GM23338 (cell line): ENCODE data around the gene MAP2K2. TPM values are rescaled to one million over a fixed set of nuclear protein-coding genes. Genes with fewer than 3 reads are reported as not detected.

Source experiments
- ATAC-seq: fragments of 200-7000 bp; cut with Tn5 transposase; 3 replicates; pipeline ENCODE4 v1.9.1; 2020
- DNase-seq: peaks from one replicate; pipeline ENCODE4 v3.0.0-alpha.2; 2015; ENCODE audit warnings: low spot score
- H2AFZ ChIP-seq: fragments of 200-600 bp; sonication (generic); 2 replicates; pipeline ENCODE4 v1.8.0; 2016; ENCODE audit warnings: antibody characterized with exemption, mild to moderate bottlenecking, moderate library complexity
- H3F3A ChIP-seq: fragments of 200-600 bp; sonication (generic); replicated peaks from 2 replicates; pipeline ENCODE4 v1.8.0; 2017; ENCODE audit warnings: antibody characterized with exemption, mixed run types, low read depth
- H3K27ac ChIP-seq: fragments of 200-600 bp; sonication (generic); 2 replicates; pipeline ENCODE4 v1.6.1; 2016; ENCODE audit warnings: low read depth
- H3K27me3 ChIP-seq: fragments of 200-600 bp; sonication (generic); 2 replicates; pipeline ENCODE4 v1.8.0; 2016; ENCODE audit warnings: mild to moderate bottlenecking, mixed run types, moderate library complexity; ENCODE audit not compliant: insufficient read depth
- H3K36me3 ChIP-seq: fragments of 200-600 bp; sonication (generic); 2 replicates; pipeline ENCODE4 v1.8.0; 2016; ENCODE audit warnings: mild to moderate bottlenecking; ENCODE audit not compliant: insufficient read depth
- H3K4me1 ChIP-seq: fragments of 200-600 bp; sonication (generic); 2 replicates; pipeline ENCODE4 v1.8.0; 2016; ENCODE audit warnings: mild to moderate bottlenecking, moderate library complexity; ENCODE audit not compliant: insufficient read depth
- H3K4me2 ChIP-seq: fragments of 200-600 bp; sonication (generic); 2 replicates; pipeline ENCODE4 v1.7.1; 2017; ENCODE audit warnings: mixed run types
- H3K4me3 ChIP-seq: fragments of 200-600 bp; sonication (generic); 2 replicates; pipeline ENCODE4 v1.6.1; 2016; ENCODE audit warnings: mixed run types
- H3K79me2 ChIP-seq: fragments of 200-600 bp; sonication (generic); replicated peaks from 2 replicates; pipeline ENCODE4 v1.8.0; 2017; ENCODE audit warnings: mild to moderate bottlenecking; ENCODE audit not compliant: insufficient read depth
- H3K9me2 ChIP-seq: fragments of 200-600 bp; sonication (generic); 2 replicates; pipeline ENCODE4 v1.8.0; 2017; ENCODE audit not compliant: insufficient read depth
- H4K20me1 ChIP-seq: fragments of 200-600 bp; sonication (generic); replicated peaks from 2 replicates; pipeline ENCODE4 v1.8.0; 2017; ENCODE audit warnings: mild to moderate bottlenecking; ENCODE audit not compliant: insufficient read depth
- H3K27ac Mint-ChIP-seq: 2 replicates; pipeline ENCODE4 v1.8.0; 2020; ENCODE audit warnings: inconsistent platforms, mild to moderate bottlenecking, moderate library complexity, mixed read lengths
- H3K27me3 Mint-ChIP-seq: 3 replicates; pipeline ENCODE4 v1.8.0; 2022; ENCODE audit warnings: low read depth, mild to moderate bottlenecking, moderate library complexity, mixed read lengths, inconsistent platforms; ENCODE audit not compliant: insufficient read depth, poor library complexity
- H3K36me3 Mint-ChIP-seq: 3 replicates; pipeline ENCODE4 v1.8.0; 2021; ENCODE audit warnings: low read depth, mild to moderate bottlenecking, inconsistent platforms, moderate library complexity, mixed read lengths
- H3K4me1 Mint-ChIP-seq: 3 replicates; pipeline ENCODE4 v1.8.0; 2020; ENCODE audit warnings: mild to moderate bottlenecking, inconsistent platforms, mixed read lengths
- H3K4me3 Mint-ChIP-seq: 3 replicates; pipeline ENCODE4 v1.8.0; 2021; ENCODE audit warnings: moderate library complexity, mild to moderate bottlenecking, inconsistent platforms, mixed read lengths
- H3K9me3 Mint-ChIP-seq: 3 replicates; pipeline ENCODE4 v1.8.0; 2020; ENCODE audit warnings: moderate library complexity, mild to moderate bottlenecking, inconsistent platforms, mixed read lengths
- CREB1 ChIP-seq: fragments of 250-450 bp; sonication (Bioruptor Pico); IDR thresholded peaks from 2 replicates; pipeline ENCODE4 v1.5.0; 2020; ENCODE audit warnings: low read depth, mild to moderate bottlenecking, moderate library complexity
- CTCF ChIP-seq, 2 experiments: fragments of 200-600 bp in 1 of 2; sonication (generic) in 1 of 2; conservative IDR thresholded peaks; 2 replicates each; pipeline versions ENCODE4 v1.5.1 to v1.6.1; 2016 to 2017; ENCODE audit warnings: antibody characterized with exemption in 2 of 2, low read depth in 2 of 2, mild to moderate bottlenecking in 2 of 2, moderate library complexity in 1 of 2
- ETS1 ChIP-seq: IDR thresholded peaks from 2 replicates; pipeline ENCODE4 v1.6.1; 2016; ENCODE audit warnings: antibody characterized with exemption
- EZH2 ChIP-seq: fragments of 200-600 bp; sonication (generic); IDR thresholded peaks from one replicate; pipeline ENCODE4 v1.8.0; 2017; ENCODE audit warnings: antibody characterized with exemption, mild to moderate bottlenecking, low read depth; ENCODE audit not compliant: unreplicated experiment
- EZH2phosphoT487 ChIP-seq: fragments of 200-600 bp; sonication (generic); IDR thresholded peaks from one replicate; pipeline ENCODE4 v1.8.1; 2018; ENCODE audit warnings: antibody characterized with exemption; ENCODE audit not compliant: unreplicated experiment
- JUNB ChIP-seq: IDR thresholded peaks from one replicate; pipeline ENCODE4 v1.6.1; 2016; ENCODE audit warnings: antibody characterized with exemption; ENCODE audit not compliant: unreplicated experiment
- NANOG ChIP-seq: IDR thresholded peaks from 2 replicates; pipeline ENCODE4 v1.6.1; 2016; ENCODE audit warnings: antibody characterized with exemption, borderline replicate concordance
- POLR2AphosphoS5 ChIP-seq: IDR thresholded peaks from 2 replicates; pipeline ENCODE4 v1.6.1; 2016; ENCODE audit warnings: antibody characterized with exemption, low read depth
- STAT1 ChIP-seq: IDR thresholded peaks from one replicate; pipeline ENCODE4 v1.6.1; 2016; ENCODE audit warnings: antibody characterized with exemption; ENCODE audit not compliant: unreplicated experiment
- ZNF114 ChIP-seq: fragments of 250-450 bp; sonication (Bioruptor Pico); IDR thresholded peaks from 2 replicates; pipeline ENCODE4 v1.5.0; 2020; ENCODE audit warnings: mild to moderate bottlenecking, moderate library complexity
- ZNF331 ChIP-seq: fragments of 250-450 bp; sonication (Bioruptor Pico); IDR thresholded peaks from 2 replicates; pipeline ENCODE4 v1.5.0; 2020; ENCODE audit warnings: low read depth, mild to moderate bottlenecking, moderate library complexity
- polyA plus RNA-seq: library from polyadenylated mRNA; unstranded; fragments of >200 nt; fragmentation: Nextera tagmentation; extraction: Ambion mirVana; gene quantifications from 2 replicates; pipeline ENCODE4 v1.2.1, GENCODE V29; 2016
- total RNA-seq: library from RNA; depleted of rRNA; stranded (reverse); fragments of >200 nt; shearing (Covaris generic); gene quantifications from 2 replicates; pipeline ENCODE4 v1.2.3, GENCODE V29; 2014
- TF ChIP-seq, protein P1 (sequence below): IDR thresholded peaks from one replicate; pipeline ENCODE4 v1.6.1; 2018; ENCODE audit warnings: antibody characterized with exemption; ENCODE audit not compliant: unreplicated experiment
- TF ChIP-seq, protein P2 (sequence below): fragments of 250-450 bp; sonication (Bioruptor Pico); IDR thresholded peaks from 2 replicates; pipeline ENCODE4 v1.5.0; 2020; ENCODE audit warnings: mild to moderate bottlenecking, moderate library complexity

The MAP2K2 gene
- total and polyA plus RNA-seq, 2 experiments from 2014 or later: 99.7 to 151 TPM

- TF ChIP-seq, protein P1, sequence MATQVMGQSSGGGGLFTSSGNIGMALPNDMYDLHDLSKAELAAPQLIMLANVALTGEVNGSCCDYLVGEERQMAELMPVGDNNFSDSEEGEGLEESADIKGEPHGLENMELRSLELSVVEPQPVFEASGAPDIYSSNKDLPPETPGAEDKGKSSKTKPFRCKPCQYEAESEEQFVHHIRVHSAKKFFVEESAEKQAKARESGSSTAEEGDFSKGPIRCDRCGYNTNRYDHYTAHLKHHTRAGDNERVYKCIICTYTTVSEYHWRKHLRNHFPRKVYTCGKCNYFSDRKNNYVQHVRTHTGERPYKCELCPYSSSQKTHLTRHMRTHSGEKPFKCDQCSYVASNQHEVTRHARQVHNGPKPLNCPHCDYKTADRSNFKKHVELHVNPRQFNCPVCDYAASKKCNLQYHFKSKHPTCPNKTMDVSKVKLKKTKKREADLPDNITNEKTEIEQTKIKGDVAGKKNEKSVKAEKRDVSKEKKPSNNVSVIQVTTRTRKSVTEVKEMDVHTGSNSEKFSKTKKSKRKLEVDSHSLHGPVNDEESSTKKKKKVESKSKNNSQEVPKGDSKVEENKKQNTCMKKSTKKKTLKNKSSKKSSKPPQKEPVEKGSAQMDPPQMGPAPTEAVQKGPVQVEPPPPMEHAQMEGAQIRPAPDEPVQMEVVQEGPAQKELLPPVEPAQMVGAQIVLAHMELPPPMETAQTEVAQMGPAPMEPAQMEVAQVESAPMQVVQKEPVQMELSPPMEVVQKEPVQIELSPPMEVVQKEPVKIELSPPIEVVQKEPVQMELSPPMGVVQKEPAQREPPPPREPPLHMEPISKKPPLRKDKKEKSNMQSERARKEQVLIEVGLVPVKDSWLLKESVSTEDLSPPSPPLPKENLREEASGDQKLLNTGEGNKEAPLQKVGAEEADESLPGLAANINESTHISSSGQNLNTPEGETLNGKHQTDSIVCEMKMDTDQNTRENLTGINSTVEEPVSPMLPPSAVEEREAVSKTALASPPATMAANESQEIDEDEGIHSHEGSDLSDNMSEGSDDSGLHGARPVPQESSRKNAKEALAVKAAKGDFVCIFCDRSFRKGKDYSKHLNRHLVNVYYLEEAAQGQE: no peak
- no peak for TF ChIP-seq JUNB
- no peak for TF ChIP-seq EZH2
- no peak for TF ChIP-seq EZH2phosphoT487
- TF ChIP-seq, protein P2, sequence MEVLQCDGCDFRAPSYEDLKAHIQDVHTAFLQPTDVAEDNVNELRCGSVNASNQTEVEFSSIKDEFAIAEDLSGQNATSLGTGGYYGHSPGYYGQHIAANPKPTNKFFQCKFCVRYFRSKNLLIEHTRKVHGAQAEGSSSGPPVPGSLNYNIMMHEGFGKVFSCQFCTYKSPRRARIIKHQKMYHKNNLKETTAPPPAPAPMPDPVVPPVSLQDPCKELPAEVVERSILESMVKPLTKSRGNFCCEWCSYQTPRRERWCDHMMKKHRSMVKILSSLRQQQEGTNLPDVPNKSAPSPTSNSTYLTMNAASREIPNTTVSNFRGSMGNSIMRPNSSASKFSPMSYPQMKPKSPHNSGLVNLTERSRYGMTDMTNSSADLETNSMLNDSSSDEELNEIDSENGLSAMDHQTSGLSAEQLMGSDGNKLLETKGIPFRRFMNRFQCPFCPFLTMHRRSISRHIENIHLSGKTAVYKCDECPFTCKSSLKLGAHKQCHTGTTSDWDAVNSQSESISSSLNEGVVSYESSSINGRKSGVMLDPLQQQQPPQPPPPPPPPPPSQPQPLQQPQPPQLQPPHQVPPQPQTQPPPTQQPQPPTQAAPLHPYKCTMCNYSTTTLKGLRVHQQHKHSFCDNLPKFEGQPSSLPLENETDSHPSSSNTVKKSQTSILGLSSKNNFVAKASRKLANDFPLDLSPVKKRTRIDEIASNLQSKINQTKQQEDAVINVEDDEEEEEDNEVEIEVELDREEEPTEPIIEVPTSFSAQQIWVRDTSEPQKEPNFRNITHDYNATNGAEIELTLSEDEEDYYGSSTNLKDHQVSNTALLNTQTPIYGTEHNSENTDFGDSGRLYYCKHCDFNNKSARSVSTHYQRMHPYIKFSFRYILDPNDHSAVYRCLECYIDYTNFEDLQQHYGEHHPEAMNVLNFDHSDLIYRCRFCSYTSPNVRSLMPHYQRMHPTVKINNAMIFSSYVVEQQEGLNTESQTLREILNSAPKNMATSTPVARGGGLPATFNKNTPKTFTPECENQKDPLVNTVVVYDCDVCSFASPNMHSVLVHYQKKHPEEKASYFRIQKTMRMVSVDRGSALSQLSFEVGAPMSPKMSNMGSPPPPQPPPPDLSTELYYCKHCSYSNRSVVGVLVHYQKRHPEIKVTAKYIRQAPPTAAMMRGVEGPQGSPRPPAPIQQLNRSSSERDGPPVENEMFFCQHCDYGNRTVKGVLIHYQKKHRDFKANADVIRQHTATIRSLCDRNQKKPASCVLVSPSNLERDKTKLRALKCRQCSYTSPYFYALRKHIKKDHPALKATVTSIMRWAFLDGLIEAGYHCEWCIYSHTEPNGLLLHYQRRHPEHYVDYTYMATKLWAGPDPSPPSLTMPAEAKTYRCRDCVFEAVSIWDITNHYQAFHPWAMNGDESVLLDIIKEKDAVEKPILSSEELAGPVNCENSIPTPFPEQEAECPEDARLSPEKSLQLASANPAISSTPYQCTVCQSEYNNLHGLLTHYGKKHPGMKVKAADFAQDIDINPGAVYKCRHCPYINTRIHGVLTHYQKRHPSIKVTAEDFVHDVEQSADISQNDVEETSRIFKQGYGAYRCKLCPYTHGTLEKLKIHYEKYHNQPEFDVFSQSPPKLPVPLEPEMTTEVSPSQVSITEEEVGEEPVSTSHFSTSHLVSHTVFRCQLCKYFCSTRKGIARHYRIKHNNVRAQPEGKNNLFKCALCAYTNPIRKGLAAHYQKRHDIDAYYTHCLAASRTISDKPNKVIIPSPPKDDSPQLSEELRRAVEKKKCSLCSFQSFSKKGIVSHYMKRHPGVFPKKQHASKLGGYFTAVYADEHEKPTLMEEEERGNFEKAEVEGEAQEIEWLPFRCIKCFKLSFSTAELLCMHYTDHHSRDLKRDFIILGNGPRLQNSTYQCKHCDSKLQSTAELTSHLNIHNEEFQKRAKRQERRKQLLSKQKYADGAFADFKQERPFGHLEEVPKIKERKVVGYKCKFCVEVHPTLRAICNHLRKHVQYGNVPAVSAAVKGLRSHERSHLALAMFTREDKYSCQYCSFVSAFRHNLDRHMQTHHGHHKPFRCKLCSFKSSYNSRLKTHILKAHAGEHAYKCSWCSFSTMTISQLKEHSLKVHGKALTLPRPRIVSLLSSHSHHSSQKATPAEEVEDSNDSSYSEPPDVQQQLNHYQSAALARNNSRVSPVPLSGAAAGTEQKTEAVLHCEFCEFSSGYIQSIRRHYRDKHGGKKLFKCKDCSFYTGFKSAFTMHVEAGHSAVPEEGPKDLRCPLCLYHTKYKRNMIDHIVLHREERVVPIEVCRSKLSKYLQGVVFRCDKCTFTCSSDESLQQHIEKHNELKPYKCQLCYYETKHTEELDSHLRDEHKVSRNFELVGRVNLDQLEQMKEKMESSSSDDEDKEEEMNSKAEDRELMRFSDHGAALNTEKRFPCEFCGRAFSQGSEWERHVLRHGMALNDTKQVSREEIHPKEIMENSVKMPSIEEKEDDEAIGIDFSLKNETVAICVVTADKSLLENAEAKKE: no peak
- TF ChIP-seq CTCF (conservative IDR thresholded peaks at IDR 0.05; ENCODE audit: low read depth in 2 of 2): no peak
- no peak for TF ChIP-seq POLR2AphosphoS5
- TF ChIP-seq ZNF114: no peak
- TF ChIP-seq ZNF331 (CRISPR knock-in tag): no peak
- TF ChIP-seq ETS1: no peak
- no peak for TF ChIP-seq NANOG
- no peak for TF ChIP-seq STAT1
- no peak for TF ChIP-seq CREB1
- DNase-seq: no peak
- Histone ChIP-seq H3F3A (no peaks in the 10 kb centered on the region), H2AFZ (no peak overlapping the region), H3K27me3 (no peaks in the 10 kb centered on the region), H3K36me3 (peaks cover 19% of the 10 kb centered on the region; the same call in 1 of the 2 replicates), H3K9me2 (no peaks in the 10 kb centered on the region), H4K20me1 (peaks cover 42% of the 10 kb centered on the region), H3K4me2 (no peak overlapping the region), H3K27ac (no peak overlapping the region), H3K79me2 (peaks cover 19% of the 10 kb centered on the region), H3K4me1 (no peaks in the 10 kb centered on the region), H3K4me3 (no peak overlapping the region)
- H3K9me3 Mint-ChIP-seq: no peaks in the 10 kb centered on the region; the same call in 2 of the 3 replicates
- no peak for ATAC-seq
- H3K27ac Mint-ChIP-seq: no peak overlapping the region; the same call in 1 of the 2 replicates
- H3K4me3 Mint-ChIP-seq: no peak overlapping the region
- peaks cover 59% of the 10 kb centered on the region for H3K36me3 Mint-ChIP-seq
- no peaks in the 10 kb centered on the region for H3K4me1 Mint-ChIP-seq
- H3K27me3 Mint-ChIP-seq: peaks cover 17% of the 10 kb centered on the region
Measured at GRCh38 chr19:4115050-4115817, 8.7 kb downstream of the MAP2K2 start.
